Duodenal mucosa (tissue), 2 donors: Measurements from ENCODE around the gene RASSF1.

Experiments
- H3K27ac ChIP-seq: one replicate; pipeline ENCODE4 v1.7.0; 2013; ENCODE audit warnings: low read depth, low read length
- H3K27me3 ChIP-seq, 2 donors: one replicate each; pipeline ENCODE4 v1.7.0; 2013; ENCODE audit warnings: low read length in 2 of 2, control low read depth in 1 of 2; ENCODE audit not compliant: insufficient read depth in 2 of 2, control insufficient read depth in 1 of 2
- H3K36me3 ChIP-seq, 2 donors: one replicate each; pipeline ENCODE4 v1.7.0; 2013; ENCODE audit warnings: low read length in 2 of 2, control low read depth in 1 of 2; ENCODE audit not compliant: insufficient read depth in 2 of 2, control insufficient read depth in 1 of 2
- H3K4me1 ChIP-seq, 2 donors: one replicate each; pipeline ENCODE4 v1.7.0; 2013; ENCODE audit warnings: low read length in 2 of 2, control low read depth in 1 of 2; ENCODE audit not compliant: insufficient read depth in 2 of 2, control insufficient read depth in 1 of 2
- H3K4me3 ChIP-seq, 2 donors: one replicate each; pipeline ENCODE4 v1.7.0; 2013; ENCODE audit warnings: low read length in 2 of 2, low read depth in 1 of 2
- H3K9ac ChIP-seq, 2 donors: one replicate each; pipeline ENCODE4 v1.7.0; 2013; ENCODE audit warnings: low read length in 2 of 2, low read depth in 1 of 2
- H3K9me3 ChIP-seq, 2 donors: one replicate each; pipeline ENCODE4 v1.7.0; 2013; ENCODE audit warnings: low read length in 2 of 2, control low read depth in 1 of 2; ENCODE audit not compliant: control insufficient read depth in 1 of 2

The RASSF1 gene

DNA sequence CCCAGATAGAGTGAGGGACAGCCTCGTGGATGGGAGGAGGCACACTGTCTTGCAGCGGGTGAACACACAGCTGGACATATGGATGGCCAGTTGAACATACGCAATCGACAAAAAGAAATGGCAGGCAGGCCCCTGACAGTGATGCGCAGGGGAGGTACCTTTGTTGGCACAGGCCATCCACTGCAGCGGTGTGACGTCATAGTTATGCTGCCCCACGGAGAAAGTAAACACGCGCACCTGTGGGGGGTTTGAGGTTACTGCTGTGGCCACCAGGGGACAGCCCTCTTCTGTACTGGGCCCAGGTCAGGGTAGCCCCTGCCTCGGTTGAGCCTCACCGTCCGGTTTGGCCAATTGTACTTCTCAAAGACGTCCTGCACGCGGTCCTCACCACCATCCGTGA, 38.1 kb upstream of the RASSF1 start:
- Histone ChIP-seq H3K9ac (no peak overlapping the region), H3K4me1 (no peaks in the 10 kb centered on the region), H3K9me3 (no peaks in the 10 kb centered on the region), H3K27ac (no peak overlapping the region), H3K27me3 (no peaks in the 10 kb centered on the region), H3K4me3 (no peak overlapping the region), H3K36me3 (no peaks in the 10 kb centered on the region)

DNA sequence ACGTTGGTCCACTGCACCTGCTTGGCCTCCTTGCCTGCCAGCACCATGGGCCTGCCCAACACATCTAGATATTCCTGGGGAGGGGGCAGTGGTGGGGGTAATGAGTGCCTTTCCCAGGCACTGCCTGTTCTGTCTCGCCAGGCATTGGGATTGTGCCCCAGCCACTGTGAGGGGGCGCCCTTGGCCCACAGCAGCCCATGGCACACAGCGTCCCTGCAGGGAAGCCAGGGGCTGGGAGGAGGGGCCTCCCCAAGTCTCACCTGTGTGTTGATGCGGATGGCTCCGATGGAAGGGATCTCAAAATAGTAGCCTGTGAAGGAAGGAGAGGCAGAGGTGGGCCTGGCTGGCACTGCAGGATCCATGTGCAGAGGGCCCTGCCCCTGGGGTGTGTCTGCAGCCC, 37.4 kb upstream of the RASSF1 start:
- no peaks in the 10 kb centered on the region for H3K27me3 ChIP-seq
- no peaks in the 10 kb centered on the region for H3K4me1 ChIP-seq
- no peak overlapping the region for H3K4me3 ChIP-seq
- no peak overlapping the region for H3K27ac ChIP-seq
- no peaks in the 10 kb centered on the region for H3K9me3 ChIP-seq
- H3K9ac ChIP-seq = no peak overlapping the region
- H3K36me3 ChIP-seq = no peaks in the 10 kb centered on the region

DNA sequence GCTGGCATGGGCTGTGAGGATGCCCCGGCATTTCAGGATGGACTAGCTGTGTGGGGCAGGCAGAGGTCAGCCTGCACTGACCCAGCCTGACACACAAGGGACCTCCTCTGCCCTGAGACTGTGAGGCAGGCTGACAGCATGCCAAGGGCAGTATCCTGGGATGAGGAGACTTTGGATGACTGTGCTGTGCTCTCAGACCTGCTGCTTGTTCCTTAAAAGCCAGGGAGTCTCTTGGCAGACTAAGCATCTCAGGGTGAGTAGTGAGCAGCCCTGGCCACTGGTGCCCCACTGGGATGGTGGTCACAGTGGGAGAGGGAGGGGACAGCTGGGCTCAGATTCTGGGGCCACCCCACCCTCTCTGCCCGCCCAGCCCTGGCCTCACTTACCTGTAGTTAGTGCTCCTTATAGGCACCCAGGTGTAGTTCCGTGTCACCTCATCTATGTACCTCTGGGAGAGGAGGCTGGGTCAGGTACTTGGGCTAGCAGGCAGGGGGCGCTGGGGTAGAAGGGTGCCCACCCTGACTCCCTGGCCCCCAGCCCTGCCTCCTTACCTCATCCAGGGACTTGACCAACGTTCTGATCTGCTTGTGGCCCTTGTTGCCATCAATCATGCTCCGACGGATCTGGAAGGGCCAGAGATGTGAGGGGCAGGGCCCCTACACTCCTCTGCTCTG, 34.8 kb upstream of the RASSF1 start:
- Histone ChIP-seq H3K4me3 (no peak overlapping the region), H3K9ac (no peak overlapping the region), H3K36me3 (no peaks in the 10 kb centered on the region), H3K27ac (no peak overlapping the region), H3K4me1 (peaks cover 4 to 8% of the 10 kb centered on the region in 2 donors), H3K9me3 (no peaks in the 10 kb centered on the region), H3K27me3 (no peaks in the 10 kb centered on the region)

DNA sequence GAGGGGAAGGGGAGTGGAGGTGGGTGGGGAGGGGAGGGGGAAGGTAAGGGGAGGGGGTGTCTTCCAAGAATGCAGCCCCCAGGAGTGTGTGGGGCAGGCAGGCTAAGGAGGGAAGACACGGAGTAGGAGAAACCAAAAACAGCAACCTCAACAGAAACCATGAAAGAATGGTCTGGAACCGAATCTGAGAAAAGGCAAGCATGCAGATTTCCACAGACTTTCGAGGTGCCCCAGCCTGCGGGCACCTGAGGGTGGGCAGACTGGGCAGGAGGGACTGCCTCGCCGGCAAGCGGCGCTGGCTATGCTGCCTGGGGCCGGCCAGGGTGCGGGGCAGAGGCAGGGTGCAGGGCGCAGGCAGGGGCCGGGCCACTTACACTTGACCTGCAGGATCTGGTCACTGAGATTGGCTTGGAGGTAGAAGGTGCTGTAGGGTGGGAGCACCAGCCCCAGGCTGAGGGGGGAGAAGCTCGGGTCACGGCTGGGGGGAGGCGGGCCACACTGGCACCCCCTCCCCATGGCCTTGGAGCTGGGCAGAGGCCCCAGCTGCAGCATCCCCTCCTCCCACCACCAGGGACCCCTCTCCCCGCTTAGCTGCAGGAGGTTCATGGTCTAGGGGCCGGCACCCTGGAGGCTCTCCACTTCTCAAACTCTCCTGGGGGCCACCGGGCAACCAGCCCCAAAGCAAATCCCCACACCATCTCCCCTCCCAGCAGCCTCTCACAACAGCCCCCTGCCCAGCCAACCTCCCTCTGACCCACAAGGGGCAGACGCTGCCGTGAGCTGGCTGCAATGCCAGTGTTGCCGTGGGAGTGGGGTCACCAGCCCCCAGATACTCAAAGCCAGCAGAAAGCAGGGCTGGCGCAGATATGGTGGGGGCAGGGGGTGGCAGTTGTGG, 34.0 kb upstream of the RASSF1 start:
- H3K4me3 ChIP-seq = no peak overlapping the region
- H3K9me3 ChIP-seq = no peaks in the 10 kb centered on the region
- no peak overlapping the region for H3K9ac ChIP-seq
- H3K4me1 ChIP-seq = peaks cover 4 to 8% of the 10 kb centered on the region in 2 donors
- no peak overlapping the region for H3K27ac ChIP-seq
- H3K36me3 ChIP-seq = no peaks in the 10 kb centered on the region
- H3K27me3 ChIP-seq = no peaks in the 10 kb centered on the region

DNA sequence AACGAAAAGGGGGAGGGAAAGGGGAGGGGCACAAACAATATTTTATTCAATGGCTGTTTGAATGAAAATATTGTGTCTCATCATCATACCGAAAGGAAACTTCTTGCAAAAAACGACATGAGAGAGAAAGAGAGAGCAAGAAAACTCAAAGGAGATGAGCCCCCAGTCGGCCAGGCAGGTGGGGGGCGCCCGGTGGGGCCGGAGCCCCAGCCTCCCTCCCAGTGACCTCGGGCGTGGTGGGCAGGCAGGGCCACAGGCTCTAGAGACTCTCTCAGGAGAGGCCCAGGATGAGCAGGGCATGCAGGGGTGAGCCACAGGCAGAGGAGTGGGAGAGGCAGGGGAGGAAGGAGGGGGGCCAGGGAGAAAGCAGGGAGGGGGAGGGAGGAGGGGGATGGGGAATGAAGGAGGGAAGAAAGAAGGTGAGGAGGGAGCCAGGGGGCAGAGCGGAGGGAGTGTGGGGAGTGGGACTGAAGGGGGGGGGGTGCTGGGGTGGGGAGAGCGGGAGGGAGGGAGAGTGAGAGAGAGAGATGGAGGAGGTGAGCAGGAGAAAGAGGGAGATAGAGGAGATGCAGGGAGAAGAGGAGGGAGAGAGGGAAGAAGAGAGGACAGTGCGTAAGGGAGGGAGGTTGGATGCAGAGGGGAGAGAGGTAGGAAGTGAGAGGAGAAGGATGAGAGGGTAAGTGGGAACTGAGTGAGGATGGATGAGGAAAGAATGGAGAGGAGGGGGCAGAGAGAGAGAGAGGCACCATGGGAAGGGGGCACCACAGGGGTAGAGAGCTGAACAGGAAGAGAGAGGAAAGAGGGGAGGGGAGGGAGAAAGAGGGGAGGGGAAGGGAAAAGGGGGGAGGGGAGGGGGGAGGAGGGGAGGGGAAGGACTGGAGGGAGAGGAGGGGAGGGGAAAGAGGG, 32.8 kb upstream of the RASSF1 start:
- Histone ChIP-seq H3K36me3 (no peaks in the 10 kb centered on the region), H3K27ac (no peak overlapping the region), H3K27me3 (no peaks in the 10 kb centered on the region), H3K9ac (no peak overlapping the region), H3K9me3 (no peaks in the 10 kb centered on the region), H3K4me3 (no peak overlapping the region), H3K4me1 (peaks cover 4 to 8% of the 10 kb centered on the region in 2 donors)

DNA sequence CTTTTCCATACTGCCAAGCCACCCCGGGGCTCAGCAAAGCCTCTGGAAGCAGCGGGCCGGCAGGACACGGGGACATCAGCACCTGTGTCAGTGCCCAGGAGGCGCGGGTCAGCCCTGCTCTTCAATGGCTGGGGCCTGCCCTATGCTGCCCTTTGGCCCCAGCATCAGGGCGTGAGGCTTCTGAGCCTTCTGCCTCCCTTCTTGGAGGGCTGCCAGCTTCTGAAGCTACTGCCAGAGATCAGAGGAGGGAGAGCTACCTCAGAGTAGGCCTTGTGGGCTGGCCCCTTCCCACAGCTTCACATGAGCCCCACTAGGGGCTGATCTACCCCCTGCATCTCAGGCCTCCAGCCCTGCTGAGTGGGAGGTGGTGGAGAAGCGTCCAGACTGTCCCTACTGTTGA, 31.7 kb upstream of the RASSF1 start:
- Histone ChIP-seq H3K4me3 (no peak overlapping the region), H3K36me3 (no peaks in the 10 kb centered on the region), H3K27ac (no peak overlapping the region), H3K27me3 (no peaks in the 10 kb centered on the region), H3K9ac (no peak overlapping the region), H3K4me1 (peaks cover 4 to 8% of the 10 kb centered on the region in 2 donors), H3K9me3 (no peaks in the 10 kb centered on the region)

DNA sequence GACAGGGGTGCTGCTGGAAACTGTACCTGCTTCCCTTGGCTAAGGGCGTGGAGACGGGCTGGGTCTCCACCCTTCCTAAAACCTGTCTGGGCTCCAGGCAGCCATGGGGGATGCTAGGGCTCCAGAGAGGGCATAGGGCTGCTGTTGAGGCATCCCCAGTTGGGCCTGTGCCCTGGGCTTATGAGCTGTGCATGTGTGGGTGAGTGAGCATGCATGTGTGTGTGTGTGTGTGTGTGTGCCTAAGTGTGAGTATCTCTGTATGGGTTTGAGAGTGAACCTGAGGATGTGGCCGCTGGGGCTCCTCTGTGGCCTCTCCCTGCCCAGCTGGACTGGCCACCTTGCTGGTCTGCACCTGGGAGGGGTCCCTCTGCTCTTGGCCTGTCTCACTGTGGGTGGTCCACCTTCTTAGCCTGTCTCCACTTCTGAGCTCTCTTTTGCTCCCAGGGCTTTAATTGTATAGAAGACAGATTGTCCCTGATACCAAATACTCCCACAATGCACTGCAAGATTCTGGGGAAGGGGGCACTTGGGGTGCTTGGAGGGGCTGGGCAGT, 30.6 kb upstream of the RASSF1 start:
- Histone ChIP-seq H3K9me3 (no peaks in the 10 kb centered on the region), H3K9ac (no peak overlapping the region), H3K27me3 (no peaks in the 10 kb centered on the region), H3K4me1 (peaks cover 4 to 8% of the 10 kb centered on the region in 2 donors), H3K36me3 (no peaks in the 10 kb centered on the region), H3K4me3 (no peak overlapping the region), H3K27ac (no peak overlapping the region)

DNA sequence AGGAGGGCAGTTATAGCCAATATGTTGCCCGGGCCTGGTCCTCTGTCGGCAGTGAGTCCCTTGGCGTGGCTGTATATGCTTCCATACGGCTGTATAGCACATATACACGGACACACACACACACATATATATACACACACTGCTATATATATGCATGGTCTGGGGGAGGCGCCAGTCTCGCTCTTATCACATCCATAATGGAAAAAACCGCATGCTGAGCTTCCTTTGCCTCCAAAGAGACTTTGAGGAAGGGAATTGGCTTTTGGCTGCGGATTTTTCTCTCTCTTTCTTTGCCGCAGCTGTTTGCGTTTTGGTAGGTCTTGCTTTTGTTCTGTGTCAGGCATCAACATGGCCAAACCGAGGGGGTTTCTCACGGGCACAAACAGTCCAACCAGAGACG, 30.0 kb upstream of the RASSF1 start:
- Histone ChIP-seq H3K36me3 (no peaks in the 10 kb centered on the region), H3K9me3 (no peaks in the 10 kb centered on the region), H3K27me3 (no peaks in the 10 kb centered on the region), H3K4me1 (peaks cover 8 to 14% of the 10 kb centered on the region in 2 donors), H3K27ac (no peak overlapping the region), H3K4me3 (no peak overlapping the region), H3K9ac (no peak overlapping the region)

DNA sequence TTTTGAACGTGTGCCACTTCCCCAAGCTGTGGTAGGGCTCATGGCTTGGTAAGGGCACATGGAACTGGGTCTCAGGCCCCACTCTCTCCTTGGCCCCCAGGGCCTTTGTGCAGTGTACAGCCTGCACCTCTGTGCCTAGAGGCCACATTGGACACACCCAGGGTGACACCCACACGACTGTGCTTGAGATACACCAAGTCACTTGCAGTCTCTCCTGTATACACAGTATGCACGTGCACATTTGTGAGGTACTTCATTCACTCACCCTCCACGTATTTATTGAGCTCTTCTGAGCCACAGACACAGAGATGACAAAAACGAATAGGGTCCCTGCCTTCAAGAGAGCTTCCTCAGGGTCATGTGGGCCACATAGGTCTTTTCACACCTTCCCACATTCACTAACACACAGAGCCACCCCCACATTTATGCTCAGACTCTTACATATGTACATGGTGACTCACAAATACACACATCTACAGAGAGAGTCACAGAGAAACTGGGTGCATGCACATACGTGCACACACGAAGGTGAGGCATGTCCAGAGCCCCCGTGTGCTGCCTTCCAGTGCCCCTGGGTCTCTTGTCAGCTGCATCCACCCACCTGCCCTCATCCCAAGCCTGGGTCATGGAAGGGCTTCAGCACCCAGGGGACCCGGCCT, 28.5 kb upstream of the RASSF1 start:
- Histone ChIP-seq H3K27me3 (no peaks in the 10 kb centered on the region), H3K36me3 (no peaks in the 10 kb centered on the region), H3K4me3 (no peak overlapping the region), H3K9me3 (no peaks in the 10 kb centered on the region), H3K9ac (no peak overlapping the region), H3K27ac (no peak overlapping the region), H3K4me1 (peaks cover 11 to 24% of the 10 kb centered on the region in 2 donors)
